ENCODE data around the gene XPC.
"Not testable (repeated sequence)": the region's sequence is repeated elsewhere in the genome, so short reads cannot be mapped to it uniquely, and the experiment has no call there.

XPC gene

DNA sequence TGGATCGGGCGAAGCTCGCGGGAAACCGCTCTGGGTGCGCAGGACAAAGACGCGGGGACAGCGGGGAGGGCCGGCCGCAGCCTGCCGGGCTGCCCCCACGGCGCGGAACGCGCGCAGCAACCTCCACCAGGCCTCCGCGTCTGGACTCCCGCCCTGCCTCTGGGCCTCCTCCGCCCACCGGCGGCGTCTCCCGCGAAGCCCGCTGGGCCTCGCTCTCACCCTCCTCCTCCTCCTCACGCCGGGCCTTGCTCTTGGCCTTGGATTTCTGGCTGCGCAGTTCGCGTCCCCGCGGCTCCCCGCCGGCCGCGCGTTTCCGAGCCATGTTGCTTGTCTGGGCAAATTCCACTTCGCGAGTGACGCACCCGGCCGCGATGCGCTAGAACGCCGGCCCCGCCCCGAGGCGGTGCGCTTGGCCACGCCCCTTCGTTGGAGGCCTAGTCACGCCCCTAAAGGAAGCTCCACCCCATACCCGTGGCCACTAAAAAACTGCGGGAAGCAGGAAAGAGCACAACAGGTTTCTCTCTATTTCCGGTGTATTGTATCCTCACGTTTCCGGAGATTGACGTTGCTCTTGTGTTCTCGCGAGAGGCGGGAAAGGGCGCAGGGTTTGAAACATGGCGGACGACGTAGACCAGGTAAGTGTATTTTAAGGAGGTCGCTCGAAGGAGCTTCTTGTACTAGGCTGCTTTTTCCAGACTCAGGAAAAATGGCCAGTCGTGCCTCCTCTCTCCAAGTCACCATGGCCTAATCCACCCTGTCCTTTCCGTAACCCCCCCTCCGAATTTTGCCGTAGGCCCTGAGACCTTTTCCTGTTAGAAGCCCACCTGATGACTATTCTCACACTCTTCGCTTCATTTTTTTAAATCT lies at the start of gene XPC, which contains the start of gene LSM3:
Gene XPC, minus strand, starts transcription at position 355 of the 867 bp plus-strand sequence. Its CDS starts 33 bp downstream, at position 322.
Gene LSM3, plus strand, starts transcription at position 571 of the 867 bp plus-strand sequence. Its CDS starts 44 bp downstream, at position 615.
- peak; percentile 97 for DNase-seq

DNA sequence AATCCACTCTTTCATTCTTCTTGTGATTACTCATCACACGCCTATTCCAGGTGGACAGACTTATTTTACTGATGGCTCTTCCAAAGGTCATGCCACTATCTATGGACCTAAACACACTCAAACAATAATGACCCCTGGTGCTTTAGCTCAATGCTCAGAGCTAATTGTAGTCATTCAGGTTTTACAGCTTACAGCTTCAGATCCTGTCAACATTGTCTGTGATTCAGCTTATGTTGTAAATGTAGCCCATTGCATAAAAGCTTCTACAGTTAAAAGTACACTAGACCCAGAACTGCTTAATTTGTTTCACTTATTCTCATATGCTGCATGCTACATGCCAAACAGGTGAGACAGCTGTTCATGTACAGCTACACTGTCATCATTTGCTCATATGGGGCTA lies 49.5 kb upstream of the XPC start:
- DNase-seq = no peak

DNA sequence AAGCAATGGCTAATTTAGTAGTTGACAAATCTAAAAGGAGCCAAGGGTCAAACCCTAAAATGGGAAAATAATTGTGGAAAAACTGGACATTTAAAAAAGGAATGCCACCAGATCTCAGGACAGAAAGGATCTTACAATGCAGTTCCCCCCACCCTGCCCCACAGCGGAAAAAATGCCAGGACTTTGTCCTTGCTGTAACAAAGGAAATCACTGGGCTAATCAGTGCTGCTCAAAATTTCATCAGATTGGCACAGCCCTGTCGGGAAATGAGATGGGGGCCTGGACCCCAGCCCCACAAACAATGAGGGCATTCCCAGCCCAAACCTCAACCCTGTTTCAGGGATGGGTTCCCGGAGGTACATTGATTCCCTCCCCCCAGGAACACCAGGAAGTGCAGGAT lies 48.0 kb upstream of the XPC start:
- not testable (repeated sequence) for DNase-seq

DNA sequence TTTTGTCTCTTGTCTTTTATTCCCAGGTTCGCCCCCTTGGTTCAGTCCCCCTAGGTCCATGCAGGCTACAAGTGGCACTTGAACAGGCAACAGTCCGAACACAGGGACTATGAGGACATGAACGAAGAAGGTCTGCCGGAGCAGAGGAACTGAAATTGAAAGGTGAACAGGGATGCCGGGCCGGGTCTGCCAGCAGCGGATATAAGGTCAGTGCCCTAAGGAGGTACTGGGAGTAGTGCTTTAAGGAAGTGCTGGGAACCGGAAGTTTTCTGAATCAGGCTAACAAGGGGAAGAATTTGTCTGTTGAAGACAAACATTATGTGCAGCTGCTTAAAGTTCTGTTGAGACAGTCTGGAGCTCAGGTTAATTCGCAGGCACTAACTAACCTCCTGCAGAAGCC lies 47.0 kb upstream of the XPC start:
- DNase-seq = no peak

DNA sequence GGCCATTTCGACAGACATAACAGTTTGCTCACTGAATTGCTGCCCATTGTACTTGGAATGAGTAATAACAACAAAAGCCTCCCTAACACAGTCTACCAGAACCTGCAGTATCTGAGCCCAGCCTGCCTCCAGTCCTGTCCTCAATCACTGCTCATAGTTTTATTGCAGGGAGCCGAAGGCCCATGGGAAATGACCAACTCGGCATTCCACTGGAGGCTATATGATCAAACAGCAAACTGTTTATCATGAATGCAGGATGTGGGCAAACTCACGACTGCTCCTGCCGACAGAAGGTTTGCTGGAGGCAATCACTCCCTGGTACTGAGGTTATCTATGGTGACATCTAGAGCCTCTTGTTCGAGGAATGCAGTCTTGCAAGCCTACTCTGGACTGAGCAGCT lies 46.5 kb upstream of the XPC start:
- DNase-seq = no peak

DNA sequence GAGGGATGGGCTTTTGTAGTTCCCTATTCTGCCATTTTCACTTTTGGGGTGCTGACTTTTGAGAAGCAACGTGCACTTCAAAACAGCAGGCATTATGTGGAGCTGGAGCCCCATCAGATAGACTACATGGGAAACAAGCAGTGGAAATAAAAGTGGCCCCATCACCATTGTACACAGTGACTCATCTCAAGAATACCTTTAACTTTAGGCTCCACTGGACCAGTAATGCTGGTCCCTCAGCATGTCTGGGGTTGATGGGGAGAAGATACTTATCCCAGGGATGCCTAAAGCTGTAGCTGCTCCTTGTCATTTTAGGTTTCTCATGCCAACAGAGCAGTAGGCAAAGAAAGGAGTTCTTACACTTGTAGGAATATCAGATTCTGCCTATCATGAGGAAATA lies 45.2 kb upstream of the XPC start:
- DNase-seq = no peak

DNA sequence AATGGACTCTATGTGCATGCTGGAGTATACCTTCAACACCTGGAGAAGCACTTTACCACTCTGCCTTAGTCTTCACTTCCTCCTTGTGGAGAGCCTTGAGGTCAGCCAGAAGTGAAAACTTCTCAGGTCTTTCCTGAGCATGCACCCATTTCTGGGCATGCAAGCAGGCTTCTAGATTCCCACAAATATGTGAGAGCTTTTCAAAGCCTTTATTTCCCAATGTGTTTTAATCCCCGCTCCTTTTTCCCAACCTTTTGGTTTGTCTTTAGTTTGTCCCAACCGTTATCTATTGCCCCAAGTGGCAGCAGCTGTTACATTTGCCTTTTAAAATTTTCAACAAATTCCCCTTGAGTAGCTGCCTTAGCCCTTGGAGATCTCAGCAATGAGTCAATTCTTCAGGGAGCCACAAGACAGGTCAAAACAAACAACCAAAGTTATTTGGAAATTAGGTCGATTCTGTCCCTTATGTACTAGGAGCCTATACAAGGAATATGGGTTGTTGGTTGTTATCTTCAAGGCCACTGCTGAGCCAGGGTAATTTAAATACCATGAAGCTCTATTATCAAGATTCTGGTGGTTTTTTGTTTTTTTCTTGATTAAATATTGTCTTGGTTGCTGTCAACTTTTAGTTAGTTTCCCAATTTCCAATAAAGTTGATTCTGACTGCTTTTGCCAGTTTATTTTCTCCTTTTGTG lies 44.6 kb upstream of the XPC start:
- no peak for DNase-seq

DNA sequence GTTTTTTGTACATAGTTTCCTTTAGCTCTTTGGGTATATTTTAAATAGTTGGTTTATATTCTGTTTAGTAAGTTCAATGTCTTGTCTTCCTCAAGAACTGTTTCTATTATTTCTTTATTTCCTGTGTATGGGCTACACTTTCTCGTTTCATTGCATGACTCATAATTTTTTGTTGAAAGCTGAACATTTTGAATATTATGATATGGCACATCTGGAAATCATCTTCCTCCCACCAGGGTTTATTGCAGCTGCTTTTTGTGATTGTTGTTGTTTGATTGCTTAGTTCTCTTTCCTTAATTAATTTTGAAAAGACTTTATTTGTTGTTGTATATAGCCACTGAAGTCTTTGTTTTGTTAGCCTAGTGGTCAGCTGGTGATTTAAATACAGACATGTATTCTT lies 44.1 kb upstream of the XPC start:
- no peak for DNase-seq

DNA sequence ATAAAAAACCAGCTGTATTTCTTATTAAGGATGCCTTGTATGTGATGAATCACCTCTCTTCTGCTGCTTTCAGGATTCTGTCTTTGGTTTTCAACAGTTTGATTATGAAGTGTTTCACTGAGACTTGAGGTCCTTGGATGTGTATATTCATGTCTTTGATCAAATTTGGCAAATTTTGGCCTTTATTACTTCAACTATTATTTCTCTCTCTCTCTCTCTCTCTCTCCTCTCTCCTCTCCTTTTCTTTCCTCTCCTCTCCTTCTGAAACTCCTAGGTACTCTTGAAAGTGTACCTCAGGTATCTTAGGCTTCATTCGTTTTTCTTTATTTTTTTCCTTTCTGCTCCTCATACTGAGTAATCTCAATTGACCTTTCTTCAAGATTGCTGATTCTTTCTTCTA lies 43.5 kb upstream of the XPC start:
- no peak for DNase-seq

DNA sequence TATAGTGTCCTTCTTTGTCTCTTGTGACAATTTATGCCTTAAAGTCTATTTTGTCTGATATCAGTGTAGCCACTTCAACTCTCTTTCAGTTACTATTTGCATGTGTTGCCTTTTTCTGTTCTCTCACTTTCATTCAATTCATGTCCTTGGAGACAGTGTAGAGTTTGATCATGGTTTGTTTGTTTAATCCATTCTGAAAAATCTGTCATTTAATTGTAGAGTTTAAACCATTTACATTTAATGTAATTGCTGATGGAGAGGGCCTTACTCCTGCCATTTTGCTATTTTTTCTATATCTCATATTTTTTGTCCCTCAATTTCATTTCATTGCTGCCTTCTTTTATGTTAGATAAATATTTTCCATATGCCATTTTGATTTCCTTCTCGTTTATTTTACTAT lies 42.5 kb upstream of the XPC start:
- DNase-seq = no peak

DNA sequence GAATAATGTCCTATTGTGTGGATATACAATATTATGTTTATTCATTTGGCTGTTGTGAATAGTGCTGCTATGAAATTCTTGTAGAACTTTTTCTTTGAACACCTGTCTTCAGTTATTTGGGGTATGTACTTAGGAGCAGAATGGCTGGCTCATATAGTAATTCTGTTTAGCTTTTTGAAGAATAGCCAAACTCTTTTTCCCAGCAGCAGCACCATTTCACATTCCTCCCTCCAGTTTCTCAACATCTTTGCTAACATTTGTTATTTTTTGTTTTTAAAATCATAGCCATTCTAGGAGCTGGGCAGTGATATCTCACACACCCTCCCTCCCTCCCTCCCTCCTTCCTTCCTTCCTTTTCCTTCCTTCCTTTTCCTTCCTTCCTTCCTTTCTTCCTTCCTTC lies 40.0 kb upstream of the XPC start:
- DNase-seq = no peak

DNA sequence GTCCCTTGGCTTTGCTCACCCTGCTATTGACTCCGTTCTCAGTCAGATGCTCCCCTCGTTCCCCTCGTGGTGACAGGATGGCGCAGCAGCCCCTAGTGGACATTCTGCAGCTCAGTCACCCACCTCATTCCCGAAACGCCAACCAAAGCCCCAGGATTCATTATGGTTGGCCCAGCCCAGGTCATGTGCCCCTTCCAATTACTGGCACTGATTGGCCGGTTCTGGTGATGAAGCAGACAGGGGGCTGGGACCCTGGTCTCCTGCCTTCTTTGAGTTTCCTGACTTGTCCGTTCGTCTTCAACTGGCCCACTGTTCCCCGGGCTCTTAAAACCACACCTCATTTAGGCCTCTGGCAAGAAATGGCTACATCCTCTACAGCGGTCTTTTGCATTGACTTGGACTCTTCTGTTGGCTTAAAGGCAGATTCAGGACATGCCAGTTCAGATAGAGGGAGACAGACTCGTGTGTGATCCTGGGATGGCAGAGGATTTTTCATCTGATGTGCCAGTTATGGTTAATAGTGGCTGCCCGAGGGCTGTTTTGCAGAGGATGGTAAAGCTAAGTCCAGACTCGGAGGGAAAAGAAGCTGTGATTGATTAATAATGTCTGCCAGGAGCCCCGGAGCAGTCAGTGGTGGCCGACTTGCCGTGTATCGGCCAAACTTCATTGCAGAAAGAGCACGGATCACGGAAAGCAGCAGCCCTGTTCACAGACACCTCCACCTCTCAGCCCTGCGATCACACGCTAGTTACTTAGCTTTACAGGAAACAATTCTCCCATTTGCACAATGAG lies 38.1 kb upstream of the XPC start:
- peak; percentile 30 for DNase-seq

DNA sequence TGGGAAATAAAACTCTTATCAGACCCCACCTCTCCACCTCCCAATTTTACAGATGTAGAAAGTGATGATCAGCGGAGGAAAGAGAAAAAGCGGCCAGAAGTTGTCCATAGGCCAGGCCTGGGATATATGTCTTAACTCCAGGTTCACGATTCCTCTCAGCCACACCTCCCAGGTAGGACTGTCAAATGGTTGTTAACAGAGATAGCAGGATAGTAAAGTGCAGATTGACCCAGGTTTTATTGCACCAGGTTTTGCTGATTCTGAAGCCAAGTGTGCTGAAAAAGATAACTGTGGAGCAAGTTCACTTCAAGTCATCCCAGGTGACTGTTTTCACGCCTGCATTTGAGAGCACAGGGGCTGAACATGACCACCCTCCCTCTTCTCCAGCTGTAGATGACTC lies 36.4 kb upstream of the XPC start:
- DNase-seq = no peak

DNA sequence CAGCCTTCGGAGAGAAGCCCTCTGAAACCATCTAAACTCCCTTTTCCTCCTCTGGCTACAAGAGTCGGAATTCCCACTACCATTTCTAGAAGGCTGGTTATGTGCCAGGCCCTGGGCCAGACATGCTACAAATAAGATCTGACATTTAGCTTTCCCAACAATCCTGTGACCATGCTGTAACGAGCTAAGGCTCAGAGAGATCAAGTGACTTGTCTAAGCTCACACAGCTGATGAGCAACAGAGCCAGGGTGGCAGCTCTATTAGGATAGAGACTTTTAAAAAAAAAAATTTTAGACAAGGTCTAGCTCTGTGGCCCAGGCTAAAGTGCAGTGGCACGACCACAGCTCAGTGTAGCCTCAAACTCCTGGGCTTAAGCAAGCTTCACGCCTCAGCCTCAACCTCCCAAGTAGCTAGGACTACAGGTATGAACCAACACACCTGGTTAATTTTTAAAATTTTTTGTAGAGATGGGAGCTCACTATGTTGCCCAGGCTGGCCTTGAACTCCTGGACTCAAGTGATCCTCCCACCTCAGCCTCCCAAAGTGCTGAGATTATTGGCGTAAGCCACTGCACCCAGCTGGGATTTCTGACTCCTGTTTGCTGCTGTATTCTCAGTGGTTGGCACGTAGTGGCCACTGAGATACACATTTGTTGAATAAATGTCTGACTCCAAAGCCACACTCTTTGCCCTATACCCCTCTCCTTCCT lies 34.8 kb upstream of the XPC start:
- no peak for DNase-seq

DNA sequence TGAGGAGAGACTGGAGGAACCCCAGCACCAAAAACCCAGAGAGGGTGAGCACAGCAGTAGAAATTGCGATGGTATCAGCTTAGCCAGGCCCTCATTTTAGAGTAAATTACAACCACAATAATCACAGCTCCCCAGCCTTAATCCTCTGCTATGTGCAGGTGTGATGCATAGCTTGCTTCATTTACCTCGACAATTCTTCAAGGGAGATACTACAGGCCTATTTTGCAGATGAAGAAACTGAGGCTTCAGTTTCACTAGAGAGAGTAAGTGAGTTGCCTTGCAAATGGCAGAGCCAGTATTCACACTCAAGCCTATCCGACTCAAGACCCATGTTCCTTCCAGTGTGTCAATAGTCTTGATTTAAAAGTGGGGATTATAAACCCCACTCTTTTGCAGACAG lies 33.6 kb upstream of the XPC start:
- no peak for DNase-seq

DNA sequence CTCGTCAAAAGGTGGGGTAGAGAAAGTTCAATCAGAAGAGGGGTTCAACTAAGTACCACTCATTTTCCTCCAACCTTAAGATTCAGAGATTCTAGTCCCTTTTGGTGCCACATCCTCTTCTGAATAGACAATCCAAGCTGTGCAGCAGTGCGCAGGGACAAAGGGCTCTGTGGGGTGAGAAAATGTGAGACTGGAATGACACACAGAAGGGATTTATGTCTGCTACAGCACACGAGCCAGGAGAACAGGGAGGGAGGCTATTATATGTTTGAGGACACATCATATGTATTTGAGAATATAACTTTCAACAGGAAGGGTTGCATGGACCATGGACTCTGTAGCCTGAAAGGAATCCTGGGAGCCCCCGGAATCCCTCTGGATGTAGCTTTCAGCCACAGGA lies 33.2 kb upstream of the XPC start:
- no peak for DNase-seq

DNA sequence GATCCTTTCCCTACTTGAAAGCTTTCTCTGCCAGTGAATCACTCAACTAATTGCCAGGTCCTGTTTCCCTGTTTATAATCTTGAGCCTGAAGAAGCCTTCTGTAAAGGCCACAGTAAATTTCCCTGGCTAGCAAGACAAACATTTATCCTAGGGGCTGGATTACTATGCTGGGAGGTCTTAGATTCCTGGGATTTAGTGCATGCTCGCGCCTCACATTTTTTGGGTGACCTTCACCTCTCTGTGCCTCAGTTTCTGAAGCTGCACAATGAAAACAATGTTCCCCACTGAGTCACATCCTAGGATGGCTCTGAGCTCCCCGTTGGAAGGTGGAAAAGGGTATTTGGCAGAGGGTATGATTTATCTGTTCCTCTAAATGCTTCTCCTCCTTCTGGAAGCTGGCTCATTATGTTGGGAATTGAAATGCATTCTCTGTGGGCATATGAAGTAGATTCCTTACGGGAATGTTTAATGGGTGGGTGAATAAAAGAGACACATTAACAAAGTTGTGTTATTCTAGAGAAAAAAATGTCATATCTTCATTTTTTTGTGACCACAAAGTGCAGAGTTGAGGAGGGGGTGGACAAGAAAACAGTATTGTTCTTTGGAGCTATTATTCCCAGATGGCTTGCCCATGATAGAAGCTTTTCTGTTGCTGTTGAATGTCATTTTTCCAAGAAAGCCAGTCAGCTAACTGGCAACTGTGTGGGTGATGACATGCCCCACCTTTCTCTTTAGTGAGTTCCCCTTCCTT lies 32.6 kb upstream of the XPC start:
- no peak for DNase-seq

DNA sequence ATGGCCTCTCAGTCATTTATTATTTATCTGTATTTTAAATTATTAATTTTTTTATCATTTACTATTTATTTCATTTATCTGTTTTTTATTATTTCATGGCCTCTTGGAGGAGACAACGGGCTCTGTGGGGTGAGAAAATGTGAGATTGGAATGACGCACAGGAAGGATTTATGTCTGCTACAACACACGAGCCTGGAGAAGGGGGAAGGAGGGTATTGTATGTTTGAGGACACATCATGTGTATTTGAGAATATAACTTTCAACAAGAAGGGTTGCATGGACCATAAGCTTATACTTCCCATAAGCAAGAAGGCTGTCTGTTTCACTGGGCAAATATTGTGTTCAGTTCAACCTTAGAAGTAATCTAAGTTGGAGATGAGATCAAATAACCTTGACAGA lies 31.9 kb upstream of the XPC start:
- no peak for DNase-seq

DNA sequence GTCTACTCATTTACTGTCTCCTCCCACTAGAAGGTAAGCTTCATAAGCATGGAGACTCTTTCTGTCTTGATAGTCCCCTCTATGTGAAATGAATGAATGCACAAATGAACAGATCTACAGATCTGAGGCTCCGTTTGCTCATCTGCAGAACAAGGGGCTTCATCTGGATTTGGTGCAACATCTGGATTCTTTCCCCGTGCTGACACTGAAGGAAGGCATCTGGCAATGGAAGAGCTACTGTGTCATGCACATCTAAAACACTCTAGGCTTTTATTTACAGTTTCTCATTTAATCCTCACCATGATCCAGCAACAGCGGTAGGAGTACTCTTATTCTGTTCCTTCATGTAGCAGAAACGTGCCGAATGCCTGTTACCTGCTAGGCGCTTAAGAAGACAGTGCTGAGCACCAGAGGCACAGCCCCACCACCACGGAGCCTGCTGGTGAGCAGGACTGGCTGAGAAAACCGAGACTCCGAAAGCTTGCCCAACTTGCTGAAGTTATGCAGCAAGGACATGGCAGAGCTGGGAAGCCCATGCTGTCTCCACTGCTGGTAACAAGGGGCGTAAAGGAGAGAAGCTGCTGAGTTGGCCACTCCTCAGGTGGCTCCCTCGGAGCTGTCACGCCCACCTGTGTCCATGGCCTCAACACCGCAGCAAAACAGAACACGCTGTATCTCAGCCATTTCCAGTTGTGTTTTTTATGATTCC lies 31.3 kb upstream of the XPC start:
- DNase-seq = no peak

DNA sequence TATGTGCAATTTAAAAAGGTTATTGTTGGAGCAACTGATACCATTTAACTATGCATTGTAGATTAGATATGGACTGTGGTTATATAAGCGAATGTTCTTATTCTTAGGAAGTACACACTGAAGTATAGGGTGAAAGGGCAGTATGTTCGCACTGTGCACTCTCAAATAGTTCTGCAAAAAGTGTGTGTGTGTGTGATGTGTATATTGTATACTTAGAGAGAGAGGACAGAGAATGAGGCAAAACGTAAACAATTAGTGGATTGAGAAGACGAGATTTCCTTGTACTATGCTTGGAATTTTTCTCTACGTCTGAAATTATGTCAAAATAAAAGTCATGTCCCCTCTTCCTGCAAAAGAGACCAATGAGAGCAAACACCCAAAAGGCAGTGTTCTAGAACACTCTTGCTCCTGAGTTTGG lies 30.6 kb upstream of the XPC start:
- DNase-seq = no peak

DNA sequence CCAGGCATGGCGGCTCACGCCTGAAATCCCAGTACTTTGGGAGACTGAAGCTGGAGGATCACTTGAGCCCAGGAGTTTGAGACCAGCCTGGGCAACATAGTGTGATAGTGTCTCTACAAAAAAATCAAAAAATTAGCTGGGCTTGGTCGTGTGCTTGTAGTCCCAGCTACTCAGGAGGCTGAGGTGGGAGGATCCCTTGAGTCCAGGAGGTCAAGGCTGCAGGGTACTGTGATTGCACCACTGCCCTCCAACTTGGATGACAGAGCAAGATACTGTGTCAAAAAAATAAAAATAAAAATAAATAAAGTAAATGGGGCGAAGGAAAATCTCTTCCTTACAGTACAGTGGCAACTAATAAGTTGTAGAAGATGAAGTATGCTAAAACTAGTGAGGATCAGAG lies 29.8 kb upstream of the XPC start:
- no peak for DNase-seq
